GM21737 (cell line): ENCODE data around the gene IL2RA.

Experiments
- ATAC-seq: cut with Tn5 transposase; IDR thresholded peaks from one replicate; pipeline ENCODE4 v1.9.1; 2021; ENCODE audit warnings: mild to moderate bottlenecking, moderate library complexity; ENCODE audit not compliant: unreplicated experiment

IL2RA gene

GRCh38 chr10:6061056-6061455, 1.1 kb downstream of the IL2RA start:
- ATAC-seq = no peak

- no peak for ATAC-seq
Observed at GRCh38 chr10:6059506-6059905, 2.7 kb downstream of the IL2RA start.

- no peak for ATAC-seq
Observed at GRCh38 chr10:6058682-6059475, 3.3 kb downstream of the IL2RA start.

- no peak for ATAC-seq
Observed at GRCh38 chr10:6056411-6057135, 5.6 kb downstream of the IL2RA start.

- ATAC-seq = no peak
Observed at GRCh38 chr10:6055929-6056328, 6.2 kb downstream of the IL2RA start.

GRCh38 chr10:6054884-6055283, 7.3 kb downstream of the IL2RA start:
- no peak for ATAC-seq

GRCh38 chr10:6053816-6054631, 8.1 kb downstream of the IL2RA start:
- ATAC-seq = no peak

GRCh38 chr10:6053303-6053702, 8.9 kb downstream of the IL2RA start:
- no peak for ATAC-seq

- ATAC-seq = no peak
Observed at GRCh38 chr10:6052247-6053221, 9.6 kb downstream of the IL2RA start.

GRCh38 chr10:6050801-6051445, 11.2 kb downstream of the IL2RA start:
- ATAC-seq = peak; percentile 62

GRCh38 chr10:6049031-6049400, 13.2 kb downstream of the IL2RA start:
- ATAC-seq = no peak

GRCh38 chr10:6048281-6049030, 13.7 kb downstream of the IL2RA start:
- ATAC-seq = no peak

GRCh38 chr10:6047847-6048246, 14.3 kb downstream of the IL2RA start:
- ATAC-seq = no peak

GRCh38 chr10:6046773-6047611, 15.2 kb downstream of the IL2RA start:
- ATAC-seq = no peak

GRCh38 chr10:6045878-6046772, 16.0 kb downstream of the IL2RA start:
- ATAC-seq = no peak

GRCh38 chr10:6045314-6045848, 16.8 kb downstream of the IL2RA start:
- no peak for ATAC-seq

- no peak for ATAC-seq
Observed at GRCh38 chr10:6044751-6045313, 17.3 kb downstream of the IL2RA start.
